A549 (cell line): ENCODE data around the gene LMO1.
A peak's percentile ranks its signal among the peaks of the same experiment; 100 is the strongest.

Experiments
- CTCF ChIP-seq: fragments of >200 bp; sonication (Bioruptor Twin); formaldehyde crosslinking; IDR thresholded peaks from 3 replicates; pipeline ENCODE4 v1.5.1; 2016
- E2F6 ChIP-seq: IDR thresholded peaks from 2 replicates; pipeline ENCODE4 v1.6.1; 2012; ENCODE audit warnings: low read depth, borderline replicate concordance
- EHMT2 ChIP-seq: fragments of 200-600 bp; sonication (generic); IDR thresholded peaks from 2 replicates; pipeline ENCODE4 v1.6.1; 2016; ENCODE audit warnings: antibody characterized with exemption, low read depth, mild to moderate bottlenecking, moderate library complexity
- EP300 ChIP-seq, 2 experiments: fragments of >200 bp; sonication (Bioruptor Twin); formaldehyde crosslinking; IDR thresholded peaks; 2 replicates in 1 of 2; 3 replicates in 1 of 2; pipeline ENCODE4 v1.6.1; 2016 to 2017
- HDAC2 ChIP-seq: fragments of 200-600 bp; sonication (generic); IDR thresholded peaks from 2 replicates; pipeline ENCODE4 v1.6.1; 2016
- HMGXB4 ChIP-seq: fragments of 250-450 bp; sonication (Bioruptor Pico); IDR thresholded peaks from 2 replicates; pipeline ENCODE4 v1.5.0; 2021; ENCODE audit warnings: mild to moderate bottlenecking, moderate library complexity, borderline replicate concordance
- POLR2A ChIP-seq: IDR thresholded peaks from 2 replicates; pipeline ENCODE4 v1.6.1; 2012; ENCODE audit warnings: mild to moderate bottlenecking, low read length
- POLR2AphosphoS2 ChIP-seq: conservative IDR thresholded peaks from 2 replicates; pipeline ENCODE4 v1.6.1; 2012; ENCODE audit warnings: low read length, improper control_type of control experiment, inconsistent platforms
- RAD21 ChIP-seq, 2 experiments: fragments of >200 bp in 1 of 2; sonication (Bioruptor Twin) in 1 of 2; formaldehyde crosslinking in 1 of 2; IDR thresholded peaks in 1 of 2; conservative IDR thresholded peaks in 1 of 2; 2 replicates in 1 of 2; 3 replicates in 1 of 2; pipeline ENCODE4 v1.6.1; 2012 to 2018; ENCODE audit warnings: inconsistent platforms in 1 of 2
- REST ChIP-seq: fragments of 200-600 bp; sonication (generic); IDR thresholded peaks from 2 replicates; pipeline ENCODE4 v1.6.1; 2016; ENCODE audit warnings: antibody characterized with exemption, mild to moderate bottlenecking, moderate library complexity
- RFX5 ChIP-seq: fragments of 450-650 bp; IDR thresholded peaks from 2 replicates; pipeline ENCODE4 v1.7.1; 2014; ENCODE audit warnings: antibody characterized with exemption, mild to moderate bottlenecking, moderate library complexity
- RNF2 ChIP-seq: fragments of 200-600 bp; sonication (generic); IDR thresholded peaks from 2 replicates; pipeline ENCODE4 v1.6.1; 2016; ENCODE audit warnings: low read depth, mild to moderate bottlenecking, antibody characterized with exemption, moderate library complexity, borderline replicate concordance

- TF ChIP-seq HMGXB4 (CRISPR knock-in tag) (no peak), E2F6 (no peak), POLR2AphosphoS2 (no peak), CTCF (peak; percentile 79), RNF2 (no peak), HDAC2 (no peak), EHMT2 (no peak), RFX5 (no peak), RAD21 (conservative IDR thresholded peaks at IDR 0.05 in 1 of 2, IDR thresholded peaks at IDR 0.05 in 1 of 2) (peak; percentile 74 to 82), POLR2A (no peak), REST (no peak), EP300 (IDR thresholded peaks at IDR 0.05) (no peak)
Measured at GRCh38 chr11:8192016-8192895, 71.4 kb downstream of the LMO1 start.
